A549 (cell line): ENCODE measurements around the gene GPR158.

Experiments
- EP300 ChIP-seq, 2 experiments: fragments of >200 bp; sonication (Bioruptor Twin); formaldehyde crosslinking; IDR thresholded peaks; 2 replicates in 1 of 2; 3 replicates in 1 of 2; pipeline ENCODE4 v1.6.1; 2016 to 2017
- TF ChIP-seq, protein P1 (sequence below): fragments of >200 bp; sonication (Bioruptor Twin); formaldehyde crosslinking; IDR thresholded peaks from 3 replicates; pipeline ENCODE4 v1.5.1; 2016

DNA sequence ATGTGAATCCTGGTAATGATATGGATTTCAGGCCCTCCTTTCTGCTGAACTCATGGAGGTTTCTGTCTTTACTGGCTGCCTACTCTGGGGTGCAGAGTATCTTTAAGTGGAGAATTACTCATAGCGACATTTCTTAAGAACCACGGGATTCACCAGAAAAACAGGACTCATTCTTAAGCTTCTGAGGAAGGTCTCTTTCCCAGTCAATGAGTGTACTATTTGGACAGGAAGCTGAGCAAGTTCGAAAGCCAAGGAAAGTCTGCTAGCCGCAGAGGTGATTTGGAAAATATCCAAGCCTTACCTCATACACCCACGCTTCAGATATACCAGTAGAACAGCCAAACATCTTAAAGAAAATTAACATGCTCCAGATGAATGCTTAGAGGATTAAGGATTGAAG, 381.7 kb downstream of the GPR158 start:
- TF ChIP-seq, protein P1, sequence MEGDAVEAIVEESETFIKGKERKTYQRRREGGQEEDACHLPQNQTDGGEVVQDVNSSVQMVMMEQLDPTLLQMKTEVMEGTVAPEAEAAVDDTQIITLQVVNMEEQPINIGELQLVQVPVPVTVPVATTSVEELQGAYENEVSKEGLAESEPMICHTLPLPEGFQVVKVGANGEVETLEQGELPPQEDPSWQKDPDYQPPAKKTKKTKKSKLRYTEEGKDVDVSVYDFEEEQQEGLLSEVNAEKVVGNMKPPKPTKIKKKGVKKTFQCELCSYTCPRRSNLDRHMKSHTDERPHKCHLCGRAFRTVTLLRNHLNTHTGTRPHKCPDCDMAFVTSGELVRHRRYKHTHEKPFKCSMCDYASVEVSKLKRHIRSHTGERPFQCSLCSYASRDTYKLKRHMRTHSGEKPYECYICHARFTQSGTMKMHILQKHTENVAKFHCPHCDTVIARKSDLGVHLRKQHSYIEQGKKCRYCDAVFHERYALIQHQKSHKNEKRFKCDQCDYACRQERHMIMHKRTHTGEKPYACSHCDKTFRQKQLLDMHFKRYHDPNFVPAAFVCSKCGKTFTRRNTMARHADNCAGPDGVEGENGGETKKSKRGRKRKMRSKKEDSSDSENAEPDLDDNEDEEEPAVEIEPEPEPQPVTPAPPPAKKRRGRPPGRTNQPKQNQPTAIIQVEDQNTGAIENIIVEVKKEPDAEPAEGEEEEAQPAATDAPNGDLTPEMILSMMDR, result no peak
- no peak for TF ChIP-seq EP300 (IDR thresholded peaks at IDR 0.05)
